ENCODE results near the gene LSM4.

- TF ChIP-seq SUZ12 (IDR thresholded peaks at IDR 0.05; ENCODE audit: extremely low read depth, insufficient read depth, insufficient read length) (no peak), ZNF274 (IDR thresholded peaks at IDR 0.05; ENCODE audit: low read depth, low read length) (no peak), YY1 (IDR thresholded peaks at IDR 0.05; ENCODE audit: insufficient read depth, insufficient read length) (no peak)
Measured at GRCh38 chr19:18294467-18294864, 28.4 kb downstream of the LSM4 start.
